HG03442 (cell line): ENCODE measurements around the gene GDF11.

ENCODE experiments used
- ATAC-seq: cut with Tn5 transposase; IDR thresholded peaks from one replicate; pipeline ENCODE4 v1.9.1; 2021; ENCODE audit warnings: mild to moderate bottlenecking, moderate library complexity; ENCODE audit not compliant: unreplicated experiment

The GDF11 gene

DNA sequence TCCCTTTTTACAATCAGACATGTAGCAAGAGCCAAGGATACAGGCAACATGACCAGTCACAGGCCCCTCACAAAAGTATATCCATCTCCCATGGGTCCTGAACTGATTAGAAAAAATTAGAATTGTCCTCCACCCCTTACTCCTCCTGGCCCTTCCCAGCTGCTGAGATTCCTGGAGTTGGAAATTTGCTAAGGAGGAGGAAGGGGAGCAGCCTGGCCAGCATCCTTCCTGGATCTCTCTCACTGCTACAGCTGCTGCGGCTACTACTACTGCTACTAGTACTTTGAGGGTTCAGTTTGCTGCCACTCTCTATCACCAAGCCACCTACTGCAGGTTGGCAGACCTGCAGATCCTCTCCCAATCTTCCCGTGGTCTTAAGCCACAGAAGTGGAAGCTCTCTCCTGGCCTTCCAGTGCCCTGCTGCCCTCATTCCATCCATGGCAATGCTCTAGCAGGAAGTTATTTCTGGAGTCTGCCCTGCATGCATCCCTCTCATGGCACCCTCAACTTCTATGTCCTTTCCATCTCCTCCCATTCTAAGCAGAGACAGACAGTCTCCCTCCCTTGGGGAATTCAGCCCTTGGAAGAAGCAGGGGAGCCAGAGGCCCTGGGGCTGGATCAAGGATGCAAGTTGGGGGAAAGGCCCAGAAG is 36.2 kb upstream of the GDF11 start:
- ATAC-seq, result no peak

DNA sequence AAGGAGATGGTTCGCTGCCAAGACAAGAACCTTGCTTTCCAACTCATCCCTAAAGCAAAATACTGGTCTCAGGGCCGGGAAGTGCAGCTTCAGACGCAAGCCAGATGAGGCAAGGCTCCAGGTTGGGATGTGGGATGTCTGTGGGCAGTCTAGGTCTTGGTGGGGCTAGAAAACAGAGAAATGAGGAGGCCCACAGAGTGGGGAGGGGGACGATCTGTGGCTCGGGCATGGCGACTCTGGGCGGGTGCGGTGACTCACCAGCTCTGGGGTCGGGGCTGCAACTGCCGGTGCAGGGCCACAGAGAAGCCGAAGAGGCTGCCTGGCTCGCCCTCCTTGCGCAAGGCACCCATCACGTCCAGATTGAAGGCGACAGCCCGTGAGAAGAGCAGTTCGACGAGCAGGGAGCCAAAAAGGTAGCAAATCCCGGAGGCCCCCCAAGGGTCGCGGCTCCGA is 35.7 kb upstream of the GDF11 start:
- ATAC-seq, result peak; percentile 12

GRCh38 chr12:55707841-55708694 is 34.9 kb upstream of the GDF11 start, which contains the start of gene ITGA7:
TSS of gene ITGA7 (minus strand) at chr12:55707904. CDS start at chr12:55707682, 222 bp downstream.
- peak; percentile 56 for ATAC-seq

- no peak for ATAC-seq
Measured at GRCh38 chr12:55708695-55709233, 34.2 kb upstream of the GDF11 start.

DNA sequence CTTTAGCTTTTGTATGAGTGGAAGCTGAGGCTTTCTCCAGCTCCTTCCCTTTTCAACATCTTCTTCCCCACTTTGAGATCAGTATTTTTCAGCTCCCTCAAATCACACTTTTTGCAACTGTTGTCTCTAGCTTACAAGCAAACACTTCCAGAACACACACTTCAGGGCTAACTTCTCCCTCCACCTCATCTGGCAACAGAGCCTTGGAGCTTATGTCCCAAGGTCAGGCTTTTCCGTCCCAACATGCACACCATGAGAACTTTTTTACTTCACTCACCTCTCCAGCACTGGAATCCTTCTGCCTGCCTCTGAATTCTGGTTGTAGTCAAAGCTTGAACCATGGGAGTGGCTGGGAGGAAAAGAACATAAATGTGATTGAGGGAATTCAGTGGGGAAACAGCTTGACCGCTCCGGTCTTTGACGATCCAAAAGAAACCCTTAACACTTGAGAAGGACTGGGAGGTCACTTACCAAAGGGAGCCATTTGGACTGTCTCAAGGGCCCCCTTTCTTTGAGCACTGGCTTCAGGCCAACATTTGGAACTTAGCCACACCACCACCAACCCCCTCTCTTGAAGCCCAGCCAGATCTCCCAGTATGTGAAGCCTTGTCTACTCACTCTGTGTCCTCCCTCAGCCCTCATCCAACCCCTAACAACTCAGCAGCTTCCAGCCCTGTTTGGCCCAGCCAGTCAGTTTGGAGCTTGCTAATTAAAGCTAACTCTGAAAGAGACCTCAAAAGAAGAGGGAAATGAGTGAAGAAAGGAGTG is 31.0 kb upstream of the GDF11 start:
- ATAC-seq, result no peak

DNA sequence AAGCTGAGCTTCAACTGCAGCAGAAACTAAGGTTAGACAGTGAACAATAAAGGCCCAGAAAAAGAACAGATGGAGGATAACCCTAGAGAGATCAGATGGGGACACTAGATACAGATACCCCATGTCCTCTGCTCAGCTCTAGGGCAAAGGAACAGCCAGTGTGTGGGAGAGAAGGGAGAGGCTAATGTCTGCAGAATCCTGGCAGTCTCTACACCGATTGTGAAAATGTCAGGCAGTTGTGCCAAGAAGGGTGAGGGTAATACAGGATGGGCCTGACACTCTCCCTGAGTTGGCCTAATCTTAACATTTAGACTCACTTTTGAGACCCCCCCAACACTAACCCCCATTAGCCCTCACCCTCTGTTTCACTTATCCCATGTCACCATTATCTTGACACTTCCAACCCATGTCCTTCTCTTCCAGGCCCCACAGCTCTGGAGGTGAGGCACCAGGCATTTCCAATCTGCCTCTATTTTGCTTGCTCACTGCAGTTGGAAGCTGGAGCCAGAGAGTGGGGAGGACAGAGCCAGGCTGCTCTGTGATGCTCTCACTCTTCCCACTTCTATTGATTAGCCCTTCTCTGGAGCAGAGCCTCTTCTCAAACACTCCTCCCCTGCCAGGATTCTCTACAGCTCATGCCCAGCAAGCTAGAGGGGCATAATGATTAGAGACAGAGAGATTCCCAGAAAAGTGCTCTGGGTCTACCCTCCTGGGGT is 30.1 kb upstream of the GDF11 start:
- ATAC-seq, result no peak

DNA sequence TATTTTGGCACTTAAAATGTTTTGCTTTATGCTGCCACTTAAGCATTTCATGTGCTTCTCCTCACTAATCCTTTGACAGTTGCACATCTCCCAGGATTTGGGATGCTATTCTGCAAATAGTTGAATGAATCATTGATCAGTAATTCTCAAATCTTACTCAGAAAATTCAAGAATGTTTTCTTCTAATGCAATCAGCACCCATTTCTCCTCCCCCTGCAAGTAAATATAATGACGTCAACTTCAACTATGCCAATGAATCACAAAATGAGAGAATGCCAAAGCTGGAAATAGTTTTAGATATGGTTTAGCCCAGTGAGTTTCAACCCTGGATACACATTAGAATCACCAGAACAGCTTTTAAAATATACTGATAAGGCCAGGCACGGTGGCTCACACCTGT is 29.2 kb upstream of the GDF11 start:
- no peak for ATAC-seq

DNA sequence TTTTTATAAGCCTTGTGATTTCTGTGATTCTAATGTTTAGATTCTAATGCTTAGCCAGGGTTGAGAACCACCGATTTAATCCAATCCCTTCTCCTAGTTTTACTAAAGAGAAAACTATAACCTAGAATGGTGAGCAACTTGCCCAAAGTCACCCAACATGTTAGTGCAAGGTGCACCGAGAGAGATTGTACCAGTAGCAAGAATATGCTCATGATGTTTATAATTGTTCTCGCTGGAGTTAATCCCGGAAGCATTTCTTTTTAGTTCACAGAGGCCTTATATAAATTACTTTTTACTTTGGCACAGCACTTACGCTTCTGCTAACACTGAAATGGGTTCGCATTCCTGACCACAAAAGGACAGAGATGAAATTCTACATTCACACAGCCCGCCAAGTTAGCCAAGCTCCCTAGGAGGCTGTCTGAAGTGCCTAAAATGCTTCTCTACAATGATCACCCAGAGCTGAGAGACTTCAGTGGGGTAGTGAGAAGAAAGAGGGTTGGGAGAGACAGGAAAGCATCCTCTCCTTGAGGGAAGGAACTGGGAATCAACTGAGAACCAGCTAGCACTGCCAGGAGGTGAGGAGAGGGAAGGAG is 27.7 kb upstream of the GDF11 start:
- no peak for ATAC-seq

- peak; percentile 88 for ATAC-seq
Measured at GRCh38 chr12:55715833-55716581, 26.9 kb upstream of the GDF11 start, which contains the start of gene BLOC1S1. TSS of gene BLOC1S1 (plus strand) at chr12:55716046. CDS start at chr12:55716052, 6 bp downstream.

DNA sequence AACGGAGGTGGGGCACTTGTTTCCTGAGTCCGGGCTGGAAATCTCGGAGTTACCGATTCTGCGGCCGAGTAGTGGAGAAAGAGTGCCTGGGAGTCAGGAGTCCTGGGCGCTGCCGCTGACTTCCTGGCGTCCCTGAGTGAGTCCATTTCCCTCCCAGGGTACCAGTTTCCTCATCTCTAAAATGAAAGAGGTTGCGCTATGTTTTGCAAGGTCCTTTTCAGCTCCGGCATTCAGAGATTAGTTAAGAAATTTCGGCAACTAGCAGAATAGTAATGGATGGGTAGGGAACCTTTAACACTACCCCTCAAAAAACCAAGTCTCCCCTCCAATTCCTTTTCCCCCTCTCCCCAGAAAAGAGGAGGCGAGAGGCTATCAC is 26.4 kb upstream of the GDF11 start:
- no peak for ATAC-seq

GRCh38 chr12:55717011-55718007 is 25.6 kb upstream of the GDF11 start:
- ATAC-seq, result no peak

DNA sequence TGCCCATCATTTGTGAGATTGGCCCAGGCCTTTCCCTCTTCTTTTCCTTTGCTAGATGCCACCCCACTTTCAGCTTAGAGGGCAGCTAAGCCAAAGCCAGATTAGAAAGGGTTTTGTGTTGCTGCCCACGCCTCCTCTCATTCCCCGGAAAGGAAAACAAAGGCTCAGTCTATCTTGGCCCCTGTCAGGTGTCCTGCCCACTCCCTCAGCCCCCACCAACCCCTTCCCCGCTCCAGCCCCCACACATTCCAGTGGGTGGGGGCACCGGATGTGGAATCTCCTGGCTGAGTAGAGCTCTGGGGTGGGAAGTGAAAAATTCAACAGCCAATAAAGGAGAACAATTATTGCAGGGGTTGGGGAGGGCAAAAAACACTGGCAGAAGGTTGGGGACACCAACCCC is 24.9 kb upstream of the GDF11 start:
- no peak for ATAC-seq

- ATAC-seq, result no peak
Measured at GRCh38 chr12:55718624-55719275, 24.2 kb upstream of the GDF11 start.

DNA sequence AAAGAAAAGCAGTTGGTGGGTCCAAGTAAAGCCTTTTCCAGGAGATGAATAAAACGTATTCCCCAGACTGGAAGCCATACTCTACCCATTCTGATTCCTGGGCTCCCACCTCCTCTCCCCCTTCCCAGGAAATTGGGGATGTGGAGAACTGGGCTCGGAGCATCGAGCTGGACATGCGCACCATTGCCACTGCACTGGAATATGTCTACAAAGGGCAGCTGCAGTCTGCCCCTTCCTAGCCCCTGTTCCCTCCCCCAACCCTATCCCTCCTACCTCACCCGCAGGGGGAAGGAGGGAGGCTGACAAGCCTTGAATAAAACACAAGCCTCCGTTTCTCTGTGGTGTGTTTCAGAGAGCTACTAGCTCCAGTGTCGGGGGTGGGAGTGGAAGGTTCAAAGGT is 23.6 kb upstream of the GDF11 start:
- ATAC-seq, result no peak

DNA sequence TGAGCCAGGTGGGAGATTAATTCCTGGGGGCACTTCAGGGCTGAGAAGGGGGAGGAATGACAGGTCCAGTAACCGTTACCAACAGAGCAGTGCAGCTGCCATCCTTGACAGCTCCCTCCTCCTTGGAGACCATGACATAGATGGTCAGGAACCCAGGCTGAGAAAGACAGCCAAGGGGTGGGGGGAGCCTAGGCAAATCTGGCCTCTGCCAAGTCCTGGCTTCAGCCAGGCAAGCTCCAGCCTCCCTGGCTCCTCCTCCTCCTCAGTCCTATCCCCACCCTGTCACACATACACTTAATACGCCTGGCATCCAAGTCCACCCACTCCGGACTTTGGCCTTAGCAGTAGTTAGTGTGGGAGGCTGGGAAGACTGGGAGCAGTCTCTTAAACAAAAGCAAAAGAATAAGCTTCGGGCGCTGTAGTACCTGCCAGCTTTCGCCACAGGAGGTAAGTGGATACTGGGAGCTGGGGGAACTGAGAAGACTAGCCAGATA is 22.8 kb upstream of the GDF11 start, which contains the start of gene RDH5:
RDH5 (plus strand) TSS at position 323 of the 494 bp plus-strand sequence. CDS start 792 bp downstream, outside the sequence.
- ATAC-seq, result no peak

DNA sequence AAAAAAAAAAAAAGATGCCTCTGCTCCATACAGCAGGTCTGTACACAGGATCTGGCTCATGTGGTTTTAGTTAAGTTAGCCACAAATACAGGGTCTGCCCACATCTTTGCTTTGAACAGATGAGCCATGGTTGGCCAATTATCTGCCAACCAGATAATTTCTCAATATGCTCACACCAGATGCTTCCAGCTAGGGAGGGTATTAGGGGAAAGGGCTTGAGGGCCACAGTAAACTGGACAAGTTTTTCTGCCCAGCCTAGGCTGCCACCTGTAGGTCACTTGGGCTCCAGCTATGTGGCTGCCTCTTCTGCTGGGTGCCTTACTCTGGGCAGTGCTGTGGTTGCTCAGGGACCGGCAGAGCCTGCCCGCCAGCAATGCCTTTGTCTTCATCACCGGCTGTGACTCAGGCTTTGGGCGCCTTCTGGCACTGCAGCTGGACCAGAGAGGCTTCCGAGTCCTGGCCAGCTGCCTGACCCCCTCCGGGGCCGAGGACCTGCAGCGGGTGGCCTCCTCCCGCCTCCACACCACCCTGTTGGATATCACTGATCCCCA is 22.0 kb upstream of the GDF11 start:
- no peak for ATAC-seq

DNA sequence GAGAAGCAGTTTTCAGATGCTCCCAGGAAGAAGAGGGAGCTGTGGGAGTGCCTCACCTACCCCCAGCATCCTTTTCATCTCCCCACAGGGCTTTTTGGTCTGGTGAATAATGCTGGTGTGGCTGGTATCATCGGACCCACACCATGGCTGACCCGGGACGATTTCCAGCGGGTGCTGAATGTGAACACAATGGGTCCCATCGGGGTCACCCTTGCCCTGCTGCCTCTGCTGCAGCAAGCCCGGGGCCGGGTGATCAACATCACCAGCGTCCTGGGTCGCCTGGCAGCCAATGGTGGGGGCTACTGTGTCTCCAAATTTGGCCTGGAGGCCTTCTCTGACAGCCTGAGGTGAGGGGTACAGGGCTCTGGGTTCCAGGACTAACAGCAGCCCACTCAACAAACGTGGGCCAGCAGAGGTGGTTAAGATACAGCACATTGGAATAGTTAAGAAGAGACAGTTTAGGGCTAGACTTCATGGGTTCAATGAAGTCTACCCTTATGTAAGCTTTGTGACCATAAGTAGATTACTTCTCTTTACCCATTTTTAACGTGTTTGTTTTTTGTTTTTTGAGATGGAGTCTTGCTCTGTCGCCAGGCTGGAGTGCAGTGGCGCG is 21.2 kb upstream of the GDF11 start:
- no peak for ATAC-seq
